A673 (cell line): ENCODE measurements around the gene MAP3K21.

Experiments
- EZH2 ChIP-seq: fragments of 200-600 bp; sonication (generic); IDR thresholded peaks from 2 replicates; pipeline ENCODE4 v1.6.1; 2017; ENCODE audit warnings: borderline replicate concordance, low read depth, mild to moderate bottlenecking, mixed read lengths, antibody characterized with exemption, low read length; ENCODE audit not compliant: poor library complexity, severe bottlenecking
- TF ChIP-seq, protein P1 (sequence below): fragments of 300-800, 200-600 bp; sonication (generic); conservative IDR thresholded peaks from 2 replicates; pipeline ENCODE4 v1.5.1; 2017; ENCODE audit warnings: low read depth, mild to moderate bottlenecking, antibody characterized with exemption, low read length, moderate library complexity, mixed read lengths

DNA sequence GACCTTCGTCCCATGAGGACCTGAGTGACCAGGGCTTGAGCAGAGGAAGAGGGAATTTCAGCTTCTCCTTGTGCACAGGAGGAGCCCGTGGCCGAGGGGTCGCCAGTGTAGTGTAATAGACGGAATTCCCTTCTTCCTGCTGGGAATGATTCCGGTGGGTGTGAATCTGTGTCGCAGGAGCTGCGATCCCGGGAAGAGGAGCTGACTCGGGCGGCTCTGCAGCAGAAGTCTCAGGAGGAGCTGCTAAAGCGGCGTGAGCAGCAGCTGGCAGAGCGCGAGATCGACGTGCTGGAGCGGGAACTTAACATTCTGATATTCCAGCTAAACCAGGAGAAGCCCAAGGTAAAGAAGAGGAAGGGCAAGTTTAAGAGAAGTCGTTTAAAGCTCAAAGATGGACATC, 34.4 kb downstream of the MAP3K21 start:
- TF ChIP-seq, protein P1, sequence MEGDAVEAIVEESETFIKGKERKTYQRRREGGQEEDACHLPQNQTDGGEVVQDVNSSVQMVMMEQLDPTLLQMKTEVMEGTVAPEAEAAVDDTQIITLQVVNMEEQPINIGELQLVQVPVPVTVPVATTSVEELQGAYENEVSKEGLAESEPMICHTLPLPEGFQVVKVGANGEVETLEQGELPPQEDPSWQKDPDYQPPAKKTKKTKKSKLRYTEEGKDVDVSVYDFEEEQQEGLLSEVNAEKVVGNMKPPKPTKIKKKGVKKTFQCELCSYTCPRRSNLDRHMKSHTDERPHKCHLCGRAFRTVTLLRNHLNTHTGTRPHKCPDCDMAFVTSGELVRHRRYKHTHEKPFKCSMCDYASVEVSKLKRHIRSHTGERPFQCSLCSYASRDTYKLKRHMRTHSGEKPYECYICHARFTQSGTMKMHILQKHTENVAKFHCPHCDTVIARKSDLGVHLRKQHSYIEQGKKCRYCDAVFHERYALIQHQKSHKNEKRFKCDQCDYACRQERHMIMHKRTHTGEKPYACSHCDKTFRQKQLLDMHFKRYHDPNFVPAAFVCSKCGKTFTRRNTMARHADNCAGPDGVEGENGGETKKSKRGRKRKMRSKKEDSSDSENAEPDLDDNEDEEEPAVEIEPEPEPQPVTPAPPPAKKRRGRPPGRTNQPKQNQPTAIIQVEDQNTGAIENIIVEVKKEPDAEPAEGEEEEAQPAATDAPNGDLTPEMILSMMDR: no peak
- TF ChIP-seq EZH2: no peak
